ENCODE measurements around the gene PRKD1.

Gene PRKD1

GRCh38 chr14:29601616-29602015, 326.0 kb downstream of the PRKD1 start:
- Histone ChIP-seq H3K9me3 (ENCODE audit: control insufficient read depth, insufficient read depth, low read length) (no peaks in the 10 kb centered on the region), H3K79me2 (ENCODE audit: control insufficient read depth, low read length) (no peaks in the 10 kb centered on the region), H3K4me3 (ENCODE audit: low read length) (no peak overlapping the region), H3K27me3 (ENCODE audit: control insufficient read depth, low read length) (no peaks in the 10 kb centered on the region), H3K36me3 (ENCODE audit: control insufficient read depth, low read length) (no peaks in the 10 kb centered on the region), H3K4me1 (ENCODE audit: control insufficient read depth, low read length) (no peaks in the 10 kb centered on the region), H3F3A (ENCODE audit: control insufficient read depth, insufficient read depth) (no peaks in the 10 kb centered on the region), H3K4me2 (ENCODE audit: low read length) (no peak overlapping the region), H4K20me1 (ENCODE audit: control insufficient read depth, insufficient read depth, low read depth, low read length) (no peaks in the 10 kb centered on the region), H3K27ac (ENCODE audit: low read depth, low read length) (no peak overlapping the region), H3K9me2 (replicated peaks; ENCODE audit: control insufficient read depth, low read length) (no peaks in the 10 kb centered on the region)
- TF ChIP-seq EZH2phosphoT487 (IDR thresholded peaks at IDR 0.05; ENCODE audit: borderline replicate concordance, low read length): no peak
- no peak for TF ChIP-seq CTCF (IDR thresholded peaks at IDR 0.05; ENCODE audit: low read depth, low read length, poor library complexity, severe bottlenecking)

- Histone ChIP-seq H3K4me3 (ENCODE audit: low read length) (no peak overlapping the region), H3F3A (ENCODE audit: control insufficient read depth, insufficient read depth) (no peaks in the 10 kb centered on the region), H3K9me2 (replicated peaks; ENCODE audit: control insufficient read depth, low read length) (no peaks in the 10 kb centered on the region), H3K4me1 (ENCODE audit: control insufficient read depth, low read length) (no peaks in the 10 kb centered on the region), H3K79me2 (ENCODE audit: control insufficient read depth, low read length) (no peaks in the 10 kb centered on the region), H3K27ac (ENCODE audit: low read depth, low read length) (no peak overlapping the region), H3K9me3 (ENCODE audit: control insufficient read depth, insufficient read depth, low read length) (no peaks in the 10 kb centered on the region), H3K4me2 (ENCODE audit: low read length) (no peak overlapping the region), H3K27me3 (ENCODE audit: control insufficient read depth, low read length) (no peaks in the 10 kb centered on the region), H3K36me3 (ENCODE audit: control insufficient read depth, low read length) (no peaks in the 10 kb centered on the region), H4K20me1 (ENCODE audit: control insufficient read depth, insufficient read depth, low read depth, low read length) (no peaks in the 10 kb centered on the region)
- TF ChIP-seq EZH2phosphoT487 (IDR thresholded peaks at IDR 0.05; ENCODE audit: borderline replicate concordance, low read length): no peak
- no peak for TF ChIP-seq CTCF (IDR thresholded peaks at IDR 0.05; ENCODE audit: low read depth, low read length, poor library complexity, severe bottlenecking)
Measured at GRCh38 chr14:29587761-29588470, 339.7 kb downstream of the PRKD1 start.

GRCh38 chr14:29587046-29587445, 340.6 kb downstream of the PRKD1 start:
- H3K4me1 ChIP-seq (ENCODE audit: control insufficient read depth, low read length): no peaks in the 10 kb centered on the region
- H3K4me3 ChIP-seq (ENCODE audit: low read length): no peak overlapping the region
- H3K36me3 ChIP-seq (ENCODE audit: control insufficient read depth, low read length): no peaks in the 10 kb centered on the region
- H3K4me2 ChIP-seq (ENCODE audit: low read length): no peak overlapping the region
- H3K27ac ChIP-seq (ENCODE audit: low read depth, low read length): no peak overlapping the region
- H4K20me1 ChIP-seq (ENCODE audit: control insufficient read depth, insufficient read depth, low read depth, low read length): no peaks in the 10 kb centered on the region
- no peaks in the 10 kb centered on the region for H3F3A ChIP-seq (ENCODE audit: control insufficient read depth, insufficient read depth)
- no peak for TF ChIP-seq CTCF (IDR thresholded peaks at IDR 0.05; ENCODE audit: low read depth, low read length, poor library complexity, severe bottlenecking)
- TF ChIP-seq EZH2phosphoT487 (IDR thresholded peaks at IDR 0.05; ENCODE audit: borderline replicate concordance, low read length): no peak
- H3K9me2 ChIP-seq (replicated peaks; ENCODE audit: control insufficient read depth, low read length): no peaks in the 10 kb centered on the region
- H3K9me3 ChIP-seq (ENCODE audit: control insufficient read depth, insufficient read depth, low read length): no peaks in the 10 kb centered on the region
- no peaks in the 10 kb centered on the region for H3K79me2 ChIP-seq (ENCODE audit: control insufficient read depth, low read length)
- no peaks in the 10 kb centered on the region for H3K27me3 ChIP-seq (ENCODE audit: control insufficient read depth, low read length)
